IPS-11a (cell line): ENCODE measurements around the gene SLC38A11.

ENCODE experiments used
- H3K4me3 ChIP-seq: one replicate; pipeline ENCODE4 v1.5.1; 2013; ENCODE audit warnings: low read depth, low read length, control low read depth

SLC38A11 gene

DNA sequence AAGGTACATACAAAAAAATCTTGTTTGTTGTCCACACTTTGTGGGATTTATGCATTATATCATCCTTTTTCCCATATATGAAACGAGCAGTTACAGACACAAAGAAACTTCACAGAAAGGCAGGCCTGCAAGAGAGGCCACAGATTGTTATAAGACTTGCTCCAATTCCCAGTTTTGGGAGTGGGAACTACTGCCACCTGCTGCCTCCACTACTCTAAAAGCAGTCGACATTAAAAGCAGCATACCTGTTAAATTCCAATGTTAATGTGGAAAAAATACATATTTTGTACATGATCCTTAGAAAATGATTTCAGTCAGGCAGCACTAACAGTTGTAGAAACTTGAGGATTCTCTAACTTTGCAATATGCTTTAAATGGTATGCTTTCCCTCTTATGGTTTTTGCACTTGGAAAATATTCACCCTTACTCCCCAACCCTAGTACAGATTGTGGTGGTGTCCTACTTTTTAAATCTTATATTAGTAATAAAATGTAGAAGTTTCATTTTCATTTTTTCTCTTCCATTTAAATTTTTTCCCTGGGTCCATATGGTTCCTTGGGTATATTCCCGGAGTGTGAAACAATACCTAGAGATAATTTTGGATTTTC is 37.9 kb downstream of the SLC38A11 start:
- no peak overlapping the region for H3K4me3 ChIP-seq

DNA sequence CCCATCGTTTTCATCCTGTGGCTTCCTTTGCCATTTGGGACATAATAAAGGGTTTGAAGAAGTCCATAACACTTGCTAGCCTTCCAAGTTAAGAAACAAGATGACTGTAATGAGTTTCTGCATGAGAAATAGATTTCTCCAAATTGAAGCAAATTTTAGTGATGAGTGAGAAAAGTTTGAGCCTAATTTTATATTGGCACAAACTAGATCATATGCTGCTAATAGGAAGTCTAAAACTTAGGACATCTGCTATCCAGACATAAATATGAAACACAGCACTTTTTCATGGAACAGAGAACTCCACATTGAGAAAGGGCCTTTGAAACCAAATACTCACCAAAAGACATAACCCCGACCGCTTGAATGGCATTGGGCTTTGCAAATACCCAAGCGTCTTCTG is 39.8 kb downstream of the SLC38A11 start:
- H3K4me3 ChIP-seq: no peak overlapping the region

DNA sequence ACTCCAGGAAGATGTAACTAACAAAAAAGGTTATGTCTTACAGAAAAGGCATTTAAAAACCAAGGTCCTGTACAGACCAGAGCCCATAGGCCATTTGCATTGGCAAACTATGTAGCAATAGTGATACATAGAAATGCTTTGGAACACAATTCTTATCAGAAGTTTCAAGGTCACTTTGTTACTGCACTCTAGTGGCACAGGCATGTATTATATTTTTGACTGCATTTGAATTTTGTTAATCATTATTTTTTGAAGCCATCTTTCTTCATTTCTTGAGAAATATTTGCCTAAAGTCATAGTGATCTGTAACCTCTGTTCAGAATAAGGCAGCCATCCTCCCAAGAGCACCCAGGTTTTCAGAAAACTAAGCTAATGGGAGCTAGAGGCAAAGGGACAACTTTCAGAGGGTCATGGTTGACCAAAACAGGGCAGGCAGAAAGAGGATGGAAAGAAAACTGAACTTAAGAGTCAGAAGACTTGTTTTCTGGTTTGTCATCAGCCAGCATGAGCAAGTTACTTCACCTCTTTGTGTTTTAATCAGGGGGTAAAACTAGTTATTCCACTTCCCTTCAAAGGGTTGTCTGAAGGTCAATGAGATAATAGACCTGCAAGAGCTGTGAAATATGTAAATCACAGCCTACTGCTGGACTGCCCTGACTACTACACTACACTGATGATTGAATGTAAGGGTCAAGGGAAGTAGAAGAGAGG is 41.5 kb downstream of the SLC38A11 start:
- H3K4me3 ChIP-seq: no peak overlapping the region

DNA sequence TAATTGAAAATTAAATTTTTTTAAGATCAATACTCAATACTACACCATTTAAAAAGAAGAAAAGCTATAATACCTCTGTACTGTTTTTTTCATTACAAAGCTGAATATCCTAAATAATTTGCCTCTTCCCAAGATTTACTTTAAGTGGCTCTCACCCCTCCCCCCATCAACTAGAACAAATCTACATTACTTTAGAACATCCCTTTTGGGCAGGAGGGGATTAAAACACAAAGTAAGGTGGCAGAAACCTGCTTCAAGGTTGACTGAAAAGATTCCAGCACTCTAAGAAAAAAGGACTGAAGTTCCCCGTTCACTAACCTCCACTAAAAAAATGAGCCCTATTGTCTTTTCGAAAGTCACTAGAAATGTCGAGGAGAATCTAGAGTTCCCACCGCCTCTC is 42.3 kb downstream of the SLC38A11 start:
- no peak overlapping the region for H3K4me3 ChIP-seq

DNA sequence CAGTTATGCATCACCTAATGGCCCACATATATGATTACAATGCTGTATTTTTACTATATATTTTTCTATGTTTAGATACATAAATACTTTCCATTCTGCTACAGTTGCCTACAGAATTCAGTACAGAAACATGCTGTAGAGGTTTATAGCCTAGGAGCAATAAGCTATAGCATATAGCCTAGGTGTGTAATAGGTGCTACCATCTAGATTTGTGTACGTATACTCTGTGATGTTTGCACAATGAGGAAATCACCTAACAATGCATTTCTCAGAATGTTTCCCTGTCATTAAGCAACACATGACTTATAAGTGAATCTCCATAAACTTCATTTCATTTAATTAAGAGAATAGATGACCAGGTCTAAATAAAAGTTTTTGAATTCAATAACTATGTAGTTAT is 43.5 kb downstream of the SLC38A11 start:
- no peak overlapping the region for H3K4me3 ChIP-seq

DNA sequence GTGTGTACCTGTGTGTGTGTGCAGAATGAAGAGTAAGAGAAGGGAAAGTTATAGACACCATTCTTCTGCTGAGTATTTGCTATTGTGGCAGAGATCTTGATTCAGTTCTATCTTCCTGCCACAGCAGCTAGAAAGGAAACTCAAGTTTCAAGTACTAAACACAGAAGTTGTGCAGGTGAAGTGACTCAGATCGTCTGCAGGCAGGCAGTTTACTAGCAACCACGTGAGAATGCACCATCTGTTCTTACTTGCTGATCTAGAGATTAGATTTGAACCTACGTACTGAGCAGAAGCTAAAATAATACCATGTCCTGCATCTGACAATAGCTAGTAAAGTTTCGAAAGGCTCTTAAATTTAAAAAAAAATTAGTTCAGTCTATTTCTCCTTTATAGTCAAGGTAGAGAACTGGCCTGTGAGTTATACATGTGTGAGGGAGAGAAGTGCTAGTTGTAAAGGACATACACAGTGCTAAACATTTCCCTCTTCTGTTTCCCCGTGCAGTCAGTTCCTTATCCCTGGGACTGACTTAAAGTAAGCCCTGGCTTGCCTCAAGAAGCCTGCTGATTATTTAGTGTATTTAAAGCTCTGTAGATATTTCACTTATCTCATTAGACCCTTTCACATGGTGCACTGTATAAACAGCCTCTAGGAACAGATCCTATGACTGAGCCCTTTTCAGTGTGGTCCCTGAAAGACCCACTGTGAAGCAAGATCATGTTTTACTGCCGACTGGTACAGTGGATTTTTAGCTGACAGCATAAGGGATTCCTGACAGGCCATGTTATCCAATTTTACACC is 45.0 kb downstream of the SLC38A11 start:
- no peak overlapping the region for H3K4me3 ChIP-seq

DNA sequence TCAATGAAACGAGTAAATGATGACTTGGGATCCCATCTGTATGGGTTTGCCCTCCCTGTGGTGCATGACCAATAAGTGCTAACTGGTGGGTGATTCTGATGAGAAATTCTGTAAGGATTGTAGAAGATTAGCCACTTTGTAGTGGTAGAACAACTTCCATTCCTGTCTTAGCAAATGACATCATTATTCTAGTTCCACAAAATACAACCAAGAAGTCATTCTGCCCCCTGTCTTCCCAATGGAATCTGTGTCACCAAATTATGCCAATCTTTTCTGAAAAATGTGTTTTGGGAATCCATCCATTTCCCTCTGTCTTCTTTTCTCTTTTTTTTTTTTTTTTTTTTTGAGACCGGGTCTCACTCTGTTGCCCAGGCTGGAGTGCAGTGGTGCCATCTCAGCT is 48.4 kb downstream of the SLC38A11 start:
- H3K4me3 ChIP-seq: no peak overlapping the region

DNA sequence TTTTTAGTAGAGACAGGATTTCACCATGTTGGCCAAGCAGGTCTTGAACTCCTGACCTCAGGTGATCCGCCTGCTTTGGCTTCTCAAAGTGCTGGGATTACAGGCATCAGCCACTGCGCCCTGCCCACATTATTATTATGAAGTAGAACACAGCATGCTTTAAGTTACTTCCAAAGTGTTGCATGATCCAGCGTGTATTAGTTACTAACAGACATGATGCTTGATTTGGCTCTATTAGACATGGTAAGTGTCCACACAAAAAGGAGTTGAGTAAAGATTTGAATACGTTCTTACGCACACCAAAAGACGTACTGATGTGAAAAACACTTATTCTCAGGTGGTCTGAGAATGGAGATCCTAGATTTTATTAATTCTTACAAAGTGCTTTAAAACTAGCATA is 50.0 kb downstream of the SLC38A11 start:
- H3K4me3 ChIP-seq: no peak overlapping the region

DNA sequence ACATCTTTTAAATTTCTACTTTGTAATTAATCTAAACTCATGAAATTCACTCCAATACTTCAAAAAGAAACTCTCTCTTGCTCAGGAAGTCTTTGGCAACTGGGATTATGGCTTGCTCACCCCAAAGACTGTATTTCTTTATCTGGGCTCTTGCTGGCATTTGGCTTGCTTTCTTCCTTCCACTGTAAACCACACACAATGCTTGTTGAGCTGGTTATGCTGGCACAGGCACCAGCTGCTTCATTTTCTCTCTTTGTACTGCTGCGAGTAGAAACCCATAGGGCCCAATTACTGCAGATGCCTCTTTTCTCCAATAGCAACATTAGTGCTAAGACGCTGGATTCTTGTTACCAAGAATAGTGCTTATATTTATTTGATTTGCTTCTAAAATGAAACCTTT is 51.4 kb downstream of the SLC38A11 start:
- H3K4me3 ChIP-seq: no peak overlapping the region

DNA sequence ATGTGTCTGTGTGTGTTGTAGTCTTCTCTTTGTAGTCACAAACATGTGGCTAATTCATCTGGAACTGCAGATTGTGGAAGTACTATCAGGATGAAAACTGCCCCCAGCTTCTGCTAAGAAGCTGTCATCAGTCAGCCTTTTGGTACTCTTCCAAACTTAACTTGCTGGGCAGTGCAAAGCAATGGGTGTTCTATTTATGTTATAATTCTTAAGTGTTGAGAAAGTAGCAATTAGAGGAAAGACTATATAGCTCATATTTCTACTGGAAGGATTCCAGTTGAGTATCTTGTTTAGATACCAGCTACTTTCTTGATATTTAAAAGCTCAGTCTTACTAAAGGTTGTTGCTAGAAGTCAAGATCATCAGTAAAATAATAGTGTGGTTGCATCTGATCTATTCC is 52.1 kb downstream of the SLC38A11 start:
- H3K4me3 ChIP-seq: no peak overlapping the region

DNA sequence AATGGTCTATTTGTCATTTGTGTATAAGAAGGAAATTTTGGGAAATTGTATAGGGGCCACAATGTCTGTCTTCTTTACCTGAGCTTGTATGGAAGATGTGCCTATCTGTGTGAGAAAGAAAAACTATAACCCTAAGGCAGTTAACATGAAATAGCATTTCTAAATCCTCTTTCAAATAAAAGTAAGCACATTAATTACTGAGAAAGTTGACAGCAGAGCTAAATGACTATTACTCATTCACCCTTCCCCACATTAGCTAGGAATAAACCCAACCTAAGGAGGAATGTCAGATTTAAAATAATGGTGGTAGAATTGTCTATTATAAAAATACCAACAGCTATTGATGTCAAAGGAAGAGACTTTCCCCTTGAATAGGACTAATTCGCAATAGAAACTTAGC is 56.2 kb downstream of the SLC38A11 start:
- H3K4me3 ChIP-seq: no peak overlapping the region

DNA sequence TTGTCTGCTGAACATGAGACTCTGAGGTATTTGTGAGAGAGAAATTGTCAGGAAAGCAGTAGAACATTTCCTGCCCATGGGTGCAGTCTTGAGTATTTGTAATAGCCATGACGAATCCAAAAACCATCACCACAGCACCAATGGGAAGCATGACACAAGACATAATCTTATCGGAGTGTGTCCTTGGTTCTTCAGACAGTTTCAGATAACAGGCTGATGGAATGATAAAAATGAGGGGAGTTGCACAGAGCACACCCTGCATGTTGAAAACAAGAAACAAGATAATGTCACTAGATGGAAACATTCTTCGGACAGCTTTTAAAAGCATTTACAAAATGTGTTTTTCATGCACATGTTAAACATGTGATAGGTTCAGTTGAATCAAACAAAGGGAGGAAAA is 56.9 kb downstream of the SLC38A11 start:
- no peak overlapping the region for H3K4me3 ChIP-seq

DNA sequence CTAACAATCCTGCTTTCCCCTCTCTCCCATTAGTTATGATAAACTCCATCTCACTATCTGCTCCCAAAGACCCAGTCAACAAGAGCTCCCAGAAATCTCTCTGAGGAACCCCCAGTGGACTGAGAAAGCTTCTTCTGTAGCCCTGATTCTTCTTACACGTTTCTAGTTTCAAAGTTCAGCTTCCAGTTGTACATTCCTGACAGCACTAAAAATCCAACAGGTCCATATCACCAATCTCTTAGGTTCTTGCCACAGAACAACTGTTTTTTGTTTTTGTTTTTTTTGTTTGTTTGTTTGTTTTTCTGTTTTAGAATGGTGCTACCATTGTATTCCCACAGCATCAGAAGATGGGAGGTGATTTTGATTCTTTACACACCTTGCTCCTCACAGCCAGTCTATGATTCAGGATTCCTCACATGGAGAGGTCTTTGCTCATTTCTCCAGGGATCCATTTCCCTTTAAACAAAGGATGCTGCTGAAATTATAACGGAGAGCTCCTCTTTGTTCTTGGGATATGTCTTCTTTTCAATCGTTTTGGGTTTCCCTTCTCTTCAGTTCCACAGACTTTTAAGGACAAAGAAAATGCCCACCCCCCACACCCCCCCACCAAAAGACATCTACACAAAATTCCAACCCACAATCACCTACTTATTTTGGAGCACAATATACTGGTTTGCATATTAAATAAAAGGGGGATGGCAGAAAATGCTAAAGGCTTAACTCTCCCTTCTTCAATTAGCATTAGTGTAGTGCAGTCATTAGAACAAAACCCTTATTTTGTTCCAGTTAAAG is 57.7 kb downstream of the SLC38A11 start:
- no peak overlapping the region for H3K4me3 ChIP-seq

DNA sequence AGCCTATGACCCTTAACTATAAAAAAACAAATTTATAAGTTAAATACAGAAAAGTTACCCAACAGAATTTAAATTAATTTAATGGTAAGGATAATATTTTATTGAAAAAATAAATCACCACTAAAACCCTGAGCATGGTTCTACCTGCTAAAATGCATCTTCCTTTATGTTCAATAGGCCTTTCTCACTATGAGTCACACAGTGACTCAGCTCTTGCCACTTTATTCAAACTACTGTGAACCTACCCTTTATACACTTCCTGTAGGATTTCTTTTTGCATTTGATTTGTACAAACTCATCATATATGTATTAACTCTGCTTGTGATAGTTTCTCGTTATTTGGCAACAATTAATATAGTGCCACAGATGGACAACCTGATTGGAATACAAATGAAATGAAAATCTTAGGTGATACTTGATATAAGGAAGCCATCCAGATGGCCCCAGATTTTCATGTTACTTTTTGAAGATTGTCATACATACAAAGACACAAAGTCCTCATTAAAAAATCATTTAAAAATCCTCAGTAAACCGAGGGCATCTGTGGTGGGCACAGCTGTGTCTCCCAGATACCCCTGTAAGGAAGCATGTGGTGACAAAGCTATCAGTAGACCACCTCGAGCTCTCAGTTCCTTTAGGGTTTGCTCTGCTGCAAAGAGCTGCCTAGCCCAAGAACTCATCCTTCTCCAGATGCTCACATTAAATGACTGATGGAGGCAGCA is 58.5 kb downstream of the SLC38A11 start:
- H3K4me3 ChIP-seq: no peak overlapping the region

DNA sequence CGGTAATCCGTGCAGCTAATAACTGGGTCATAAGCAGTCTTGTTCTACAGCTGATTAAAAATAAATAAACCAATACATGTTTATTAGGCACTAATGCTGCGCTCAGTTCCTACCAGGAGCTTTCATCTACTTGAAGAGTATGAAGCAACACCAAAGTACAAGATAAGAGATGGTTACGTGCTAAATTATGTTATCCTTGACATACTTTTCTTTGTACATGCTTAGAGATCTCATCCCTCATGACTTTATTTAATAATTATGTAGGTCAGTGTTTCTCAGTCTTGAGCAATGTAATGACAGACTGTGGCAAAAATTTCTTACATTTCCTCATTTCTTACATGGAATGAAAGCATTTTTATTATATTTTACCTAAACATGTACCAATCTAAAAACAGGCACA is 59.1 kb downstream of the SLC38A11 start:
- H3K4me3 ChIP-seq: no peak overlapping the region

DNA sequence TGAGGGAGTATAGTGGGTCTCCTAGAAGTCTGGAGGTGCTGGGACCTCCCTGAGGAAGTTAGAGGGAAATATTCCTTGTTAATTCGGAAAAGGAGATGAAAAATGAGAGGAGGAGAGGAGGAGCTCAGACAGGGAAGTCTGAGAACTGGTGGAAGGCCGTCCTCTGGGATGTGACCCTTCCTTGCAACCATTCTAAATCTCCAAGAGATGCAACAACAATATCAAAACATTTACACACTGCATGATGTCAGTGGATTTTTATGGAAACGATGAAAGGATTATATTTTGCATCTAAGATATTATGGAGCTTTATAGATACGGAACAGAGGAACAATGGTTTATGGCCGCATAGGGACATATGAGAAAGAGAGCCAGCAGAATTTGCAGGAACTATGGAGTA is 63.9 kb downstream of the SLC38A11 start:
- no peak overlapping the region for H3K4me3 ChIP-seq

DNA sequence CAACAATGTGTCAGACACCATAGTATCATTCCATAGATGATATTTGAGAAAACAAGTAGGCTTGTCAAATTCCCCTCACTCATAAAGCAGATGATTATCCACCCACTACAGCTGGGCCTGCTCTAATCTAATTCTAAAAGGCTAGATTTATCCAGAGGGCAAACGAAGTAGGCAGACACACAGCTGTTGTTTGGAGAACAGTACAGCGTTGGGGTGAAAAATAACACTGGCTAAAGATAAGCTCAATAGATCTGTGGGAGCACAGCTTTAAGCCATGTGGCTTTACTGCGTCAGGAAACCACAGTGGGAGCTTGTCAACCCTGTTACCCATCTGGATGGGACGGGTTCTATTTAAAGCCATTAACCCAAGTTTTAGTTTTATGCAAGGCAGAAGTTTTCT is 64.8 kb downstream of the SLC38A11 start:
- no peak overlapping the region for H3K4me3 ChIP-seq

DNA sequence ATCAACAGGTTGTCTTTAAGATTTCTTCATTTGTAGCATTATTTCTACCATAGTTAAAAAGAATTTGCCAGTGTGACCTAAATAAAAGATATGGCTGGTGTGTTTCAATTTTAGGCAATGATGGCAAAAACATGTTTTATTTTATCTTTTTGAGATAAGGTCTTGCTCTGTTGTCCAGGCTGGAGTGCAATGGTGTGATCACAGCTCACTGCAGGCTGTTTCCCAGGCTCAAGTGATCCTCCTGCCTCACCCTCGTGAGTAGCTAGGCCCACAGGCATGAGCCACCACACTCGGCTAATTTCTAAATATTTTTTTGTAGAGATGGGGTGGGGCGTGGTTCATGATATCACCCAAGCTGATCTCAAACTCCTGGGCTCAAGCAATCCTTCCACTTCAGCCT is 66.7 kb downstream of the SLC38A11 start:
- H3K4me3 ChIP-seq: no peak overlapping the region

DNA sequence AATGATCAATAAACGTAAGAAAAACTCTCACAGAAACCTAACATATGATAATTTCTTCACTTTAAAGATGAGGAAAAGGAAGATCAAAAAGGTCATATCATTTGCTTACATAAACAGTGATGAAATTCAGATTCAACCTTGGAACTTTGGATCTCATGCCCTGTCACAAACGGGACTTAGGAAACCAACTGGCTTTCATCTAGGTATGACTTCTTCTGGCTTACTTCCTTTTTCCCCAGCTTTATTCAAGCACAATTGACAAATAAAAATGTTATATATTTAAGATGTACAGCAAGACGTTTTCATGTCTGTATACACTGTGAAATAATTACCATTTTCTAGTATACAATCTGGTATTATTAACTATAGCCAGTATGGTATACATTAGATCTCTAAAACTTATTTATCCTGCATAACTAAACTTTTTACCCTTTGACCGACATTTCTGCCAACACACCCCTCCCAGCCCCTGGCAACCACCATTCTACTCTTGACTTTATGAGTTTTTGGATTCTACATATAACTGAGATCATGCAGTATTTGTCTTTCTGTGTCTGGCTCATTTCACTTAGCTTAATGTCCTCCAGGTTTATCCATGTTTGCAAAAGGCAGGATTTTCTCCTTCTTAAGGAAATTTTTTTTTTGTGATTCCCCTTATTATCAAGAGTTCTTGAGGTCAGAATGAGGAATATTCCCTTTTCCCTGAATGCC is 67.7 kb downstream of the SLC38A11 start:
- no peak overlapping the region for H3K4me3 ChIP-seq

DNA sequence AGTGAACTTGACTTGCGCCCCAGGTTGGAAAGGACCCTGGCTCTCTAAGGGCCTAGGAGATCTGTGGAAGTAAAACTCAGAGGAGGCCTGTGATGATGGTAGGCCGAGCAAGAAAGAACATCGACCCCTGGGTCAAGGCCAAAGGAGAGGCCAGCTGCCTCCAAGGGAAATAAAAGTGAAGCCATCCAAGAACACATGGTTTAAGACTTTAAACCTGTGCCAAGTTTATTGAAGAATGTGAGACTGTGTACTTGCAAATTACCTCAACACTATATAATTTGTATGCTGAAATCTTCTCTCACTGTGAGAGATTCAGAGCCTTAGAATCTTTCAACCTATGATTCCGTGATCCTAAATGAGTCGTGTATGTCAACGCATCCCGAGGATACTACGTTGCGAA is 73.0 kb downstream of the SLC38A11 start:
- no peak overlapping the region for H3K4me3 ChIP-seq
